Upper lobe of left lung (tissue), 6 donors: ENCODE data around the gene MVP. TPM values are rescaled to one million over a fixed set of nuclear protein-coding genes. Genes with fewer than 3 reads are reported as not detected.

Source experiments
- ATAC-seq, 2 donors: fragments of 200-7000 bp; cut with Tn5 transposase; one replicate each; pipeline ENCODE4 v1.9.1; 2022; ENCODE audit warnings: mild to moderate bottlenecking in 2 of 2, moderate library complexity in 2 of 2; ENCODE audit not compliant: low FRiP score in 2 of 2
- DNase-seq, 2 donors: peaks; one replicate each; pipeline ENCODE4 v3.0.0-alpha.2; 2019 to 2020
- H3K27ac ChIP-seq, 4 donors: fragments of 200-600 bp; sonication (generic); one replicate each; pipeline ENCODE4 v1.5.1; 2016 to 2019
- H3K27me3 ChIP-seq, 4 donors: fragments of 200-600 bp; sonication (generic); one replicate each; pipeline ENCODE4 v1.5.1; 2017 to 2019
- H3K36me3 ChIP-seq, 4 donors: fragments of 200-600 bp; sonication (generic); one replicate each; pipeline ENCODE4 v1.5.1; 2016 to 2019
- H3K4me1 ChIP-seq, 4 donors: fragments of 200-600 bp; sonication (generic); one replicate each; pipeline ENCODE4 v1.5.1; 2018 to 2019
- H3K4me3 ChIP-seq, 4 donors: fragments of 200-600 bp; sonication (generic); one replicate each; pipeline ENCODE4 v1.5.1; 2017 to 2019; ENCODE audit warnings: mild to moderate bottlenecking in 2 of 4, moderate library complexity in 1 of 4
- H3K9me3 ChIP-seq, 4 donors: fragments of 200-600 bp; sonication (generic); one replicate each; pipeline ENCODE4 v1.5.1; 2018 to 2019
- EP300 ChIP-seq, 4 donors: sonication (generic); formaldehyde crosslinking; IDR thresholded peaks; one replicate each; pipeline ENCODE4 v1.5.1; 2017; ENCODE audit warnings: antibody characterized with exemption in 4 of 4, control low read depth in 2 of 4
- POLR2A ChIP-seq, 4 donors: fragments of 450-650 bp; IDR thresholded peaks; one replicate each; pipeline ENCODE4 v1.5.1; 2016 to 2017; ENCODE audit warnings: antibody characterized with exemption in 4 of 4, mild to moderate bottlenecking in 2 of 4
- POLR2AphosphoS5 ChIP-seq, 2 donors: sonication (generic); formaldehyde crosslinking; IDR thresholded peaks; one replicate each; pipeline ENCODE4 v1.5.1; 2017; ENCODE audit warnings: antibody characterized with exemption in 2 of 2
- WGBS, 2 donors: methylation state at CpG; one replicate each; pipeline ENCODE4 v1.1.5; 2017 to 2018; 5-methylcytosine and 5-hydroxymethylcytosine counted together
- total RNA-seq, 6 donors: library from RNA; depleted of rRNA in 4 of 6; stranded (reverse); fragments of >200 nt in 4 of 6; gene quantifications; one replicate each; pipeline versions ENCODE4 v1.1.0 to v1.2.1, GENCODE V29; 2016 to 2021
- TF ChIP-seq, protein P1 (sequence below), 6 experiments: fragments of 450-650 bp in 4 of 6; fragments of 200-600 bp in 2 of 6; sonication (generic) in 2 of 6; IDR thresholded peaks; one replicate each; pipeline ENCODE4 v1.5.1; 2016 to 2019; ENCODE audit warnings: antibody characterized with exemption in 6 of 6
- donor health status: DM: no; HTN: no; CAD: no; lungs with moderate emphysema.
- donor health status: DM: no; HTN: yes; CAD: no; lungs with severe emphysema.

MVP gene
- total RNA-seq, 6 donors from 2014 or later: 260 to 411 (median 312) TPM

DNA sequence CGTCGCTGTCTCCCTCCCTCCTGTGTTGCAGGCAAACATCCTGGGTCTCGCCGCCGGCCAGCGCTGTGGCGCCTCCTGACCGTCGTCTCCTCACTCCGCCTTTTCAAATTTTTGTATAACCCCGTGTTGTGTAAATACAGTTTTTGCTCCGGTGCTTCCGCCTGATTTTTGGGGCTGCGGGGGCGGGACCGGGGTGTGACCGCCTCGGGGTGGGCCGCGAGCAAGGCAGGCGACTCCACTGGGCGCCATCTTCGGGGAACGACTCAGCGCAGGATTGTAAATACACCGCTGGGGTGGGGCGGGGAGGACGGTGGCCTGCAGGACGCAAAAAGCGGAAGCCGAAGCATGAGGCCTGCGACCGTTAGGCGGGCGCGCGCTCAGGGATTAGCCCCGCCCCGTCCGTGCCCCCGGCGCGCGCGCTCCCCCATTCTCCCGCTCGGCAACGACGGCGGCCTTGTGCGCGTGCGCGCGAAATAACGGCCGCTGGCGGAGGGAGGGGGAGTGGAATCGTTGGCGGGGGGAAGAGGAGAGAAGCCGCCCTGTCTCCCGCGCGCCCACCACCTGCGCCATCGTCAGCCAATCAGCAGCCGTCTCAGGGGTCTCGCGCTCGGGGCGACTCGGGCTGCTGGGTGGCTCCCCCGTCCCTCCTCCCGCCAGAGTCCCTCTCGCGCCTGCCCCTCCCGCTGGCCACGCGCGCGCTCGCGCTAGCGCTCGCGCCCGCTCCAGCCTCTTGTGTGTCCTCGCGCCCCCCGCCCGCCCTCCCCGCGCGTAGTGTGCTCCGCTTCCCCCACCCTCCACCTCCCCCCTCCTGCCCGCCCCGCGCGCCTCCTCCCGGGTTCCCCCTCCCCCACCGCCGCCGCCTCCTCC is 14.8 kb upstream of the MVP start:
- WGBS, 2 donors: 0% methylated on average over 22 to 23 of the region's 103 CpGs
- Histone ChIP-seq H3K9me3 (no peaks in the 10 kb centered on the region), H3K4me1 (peaks cover 33 to 46% (median 42%) of the 10 kb centered on the region in 4 donors), H3K36me3 (peaks cover 2 to 23% (median 17%) of the 10 kb centered on the region in 4 donors), H3K27ac (peak overlapping the region; percentile 96 to 97 (median 97)), H3K4me3 (peak overlapping the region; percentile 63 to 93 (median 83)), H3K27me3 (no peaks in the 10 kb centered on the region)
- DNase-seq (peak; percentile 98 to 99), ATAC-seq (peak; percentile 94 to 97)
- peak; percentile 97 to 99 for TF ChIP-seq POLR2AphosphoS5 (IDR thresholded peaks at IDR 0.05)
- TF ChIP-seq POLR2A (IDR thresholded peaks at IDR 0.05): peak in 3 of 4 donors; percentile 71 to 95 (median 79)
- peak in 1 of 4 donors; percentile 82 for TF ChIP-seq EP300 (IDR thresholded peaks at IDR 0.05)
- TF ChIP-seq, protein P1, sequence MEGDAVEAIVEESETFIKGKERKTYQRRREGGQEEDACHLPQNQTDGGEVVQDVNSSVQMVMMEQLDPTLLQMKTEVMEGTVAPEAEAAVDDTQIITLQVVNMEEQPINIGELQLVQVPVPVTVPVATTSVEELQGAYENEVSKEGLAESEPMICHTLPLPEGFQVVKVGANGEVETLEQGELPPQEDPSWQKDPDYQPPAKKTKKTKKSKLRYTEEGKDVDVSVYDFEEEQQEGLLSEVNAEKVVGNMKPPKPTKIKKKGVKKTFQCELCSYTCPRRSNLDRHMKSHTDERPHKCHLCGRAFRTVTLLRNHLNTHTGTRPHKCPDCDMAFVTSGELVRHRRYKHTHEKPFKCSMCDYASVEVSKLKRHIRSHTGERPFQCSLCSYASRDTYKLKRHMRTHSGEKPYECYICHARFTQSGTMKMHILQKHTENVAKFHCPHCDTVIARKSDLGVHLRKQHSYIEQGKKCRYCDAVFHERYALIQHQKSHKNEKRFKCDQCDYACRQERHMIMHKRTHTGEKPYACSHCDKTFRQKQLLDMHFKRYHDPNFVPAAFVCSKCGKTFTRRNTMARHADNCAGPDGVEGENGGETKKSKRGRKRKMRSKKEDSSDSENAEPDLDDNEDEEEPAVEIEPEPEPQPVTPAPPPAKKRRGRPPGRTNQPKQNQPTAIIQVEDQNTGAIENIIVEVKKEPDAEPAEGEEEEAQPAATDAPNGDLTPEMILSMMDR (IDR thresholded peaks at IDR 0.05): peak in 4 of 6 experiments; percentile 18 to 56 (median 36)

GRCh38 chr16:29806099-29806579 is 14.1 kb upstream of the MVP start, which contains the start of gene MAZ:
TSS of gene MAZ (plus strand) at chr16:29806529. CDS start at chr16:29806702, 173 bp downstream.
- H3K4me1 ChIP-seq: peaks cover 39 to 52% (median 48%) of the 10 kb centered on the region in 4 donors

GRCh38 chr16:29806641-29807425 is 13.4 kb upstream of the MVP start:
- H3K36me3 ChIP-seq: peaks cover 2 to 21% (median 17%) of the 10 kb centered on the region in 4 donors
- H3K4me3 ChIP-seq: peak overlapping the region; percentile 62 to 75 (median 68)
- H3K27me3 ChIP-seq: peaks cover 0 to under 1% (median 0%) of the 10 kb centered on the region in 4 donors
- DNase-seq: peak; percentile 58 to 91
- no peak for ATAC-seq
- peak overlapping the region; percentile 86 to 94 (median 92) for H3K27ac ChIP-seq
- no peak for TF ChIP-seq POLR2AphosphoS5 (IDR thresholded peaks at IDR 0.05)
- TF ChIP-seq EP300 (IDR thresholded peaks at IDR 0.05): no peak
- TF ChIP-seq POLR2A (IDR thresholded peaks at IDR 0.05): no peak
- TF ChIP-seq, protein P1 (IDR thresholded peaks at IDR 0.05): peak in 1 of 6 experiments; percentile 10
- 0% methylated on average over 3 to 10 of the region's 99 CpGs for WGBS, 2 donors
- H3K4me1 ChIP-seq: peaks cover 44 to 59% (median 53%) of the 10 kb centered on the region in 4 donors
- no peaks in the 10 kb centered on the region for H3K9me3 ChIP-seq

More at GRCh38 chr16:29806099-29806579, 14.1 kb upstream of the MVP start, which contains the start of gene MAZ:
- no peaks in the 10 kb centered on the region for H3K27me3 ChIP-seq
- peak in 1 of 2 donors; percentile 3 for ATAC-seq
- H3K9me3 ChIP-seq: no peaks in the 10 kb centered on the region
- peak within 1 kb of the TSS; percentile 96 to 97 (median 97) for H3K27ac ChIP-seq
- TF ChIP-seq, protein P1 (IDR thresholded peaks at IDR 0.05): no peak
- TF ChIP-seq EP300 (IDR thresholded peaks at IDR 0.05) (no peak), POLR2A (IDR thresholded peaks at IDR 0.05) (no peak), POLR2AphosphoS5 (IDR thresholded peaks at IDR 0.05) (no peak)
- DNase-seq: peak in 1 of 2 donors; percentile 95
- WGBS, 2 donors: no CpG with 5 or more reads among the region's 67 CpGs
- H3K4me3 ChIP-seq: peak within 1 kb of the TSS; percentile 63 to 93 (median 83)
- peaks cover 2 to 21% (median 17%) of the 10 kb centered on the region in 4 donors for H3K36me3 ChIP-seq

- peaks cover 2 to 21% (median 17%) of the 10 kb centered on the region in 4 donors for H3K36me3 ChIP-seq
Observed at GRCh38 chr16:29807426-29808218, 12.6 kb upstream of the MVP start.

More at GRCh38 chr16:29807426-29808218, 12.6 kb upstream of the MVP start:
- TF ChIP-seq POLR2A (IDR thresholded peaks at IDR 0.05) (peak in 2 of 4 donors; percentile 22 to 80), POLR2AphosphoS5 (IDR thresholded peaks at IDR 0.05) (peak; percentile 78 to 82), EP300 (IDR thresholded peaks at IDR 0.05) (peak in 1 of 4 donors; percentile 24)
- TF ChIP-seq, protein P1 (IDR thresholded peaks at IDR 0.05): peak; percentile 21 to 73 (median 56)
- Histone ChIP-seq H3K27ac (peak overlapping the region; percentile 86 to 94 (median 92)), H3K9me3 (no peaks in the 10 kb centered on the region), H3K27me3 (peaks cover 0 to 5% (median 0%) of the 10 kb centered on the region in 4 donors), H3K4me3 (peak overlapping the region; percentile 62 to 75 (median 68)), H3K4me1 (peaks cover 52 to 67% (median 61%) of the 10 kb centered on the region in 4 donors)
- DNase-seq (peak; percentile 92 to 95), ATAC-seq (peak; percentile 49 to 61)
- 2 to 15% methylated on average over 2 to 45 of the region's 69 CpGs for WGBS, 2 donors
